CD8-positive, alpha-beta memory T cell (primary cell): Measurements from ENCODE around the gene DUT. TPM values are rescaled to one million over a fixed set of nuclear protein-coding genes. Genes with fewer than 3 reads are reported as not detected.

ENCODE experiments used
- CTCF ChIA-PET: fragments of 350-600 bp; sonication (Branson Sonifier 250); formaldehyde crosslinking; loops from one replicate; lab custom pipeline; 2021; ENCODE audit warnings: antibody characterized with exemption; lab: Charles Lee
- POLR2A ChIA-PET: fragments of 350-600 bp; sonication (Branson Sonifier 250); formaldehyde crosslinking; loops from one replicate; lab custom pipeline; 2021; ENCODE audit warnings: antibody characterized with exemption; lab: Charles Lee
- DNase-seq, 5 donors: peaks; one replicate each; pipeline versions ENCODE4 v3.0.0 to v3.0.0-alpha.2; 2020 to 2022; ENCODE audit warnings: mixed read lengths in 1 of 5
- H3K27ac ChIP-seq: one replicate; pipeline ENCODE4 v1.7.0; 2013; ENCODE audit warnings: low read depth, mild to moderate bottlenecking, low read length, moderate library complexity
- H3K27me3 ChIP-seq: 2 replicates; pipeline ENCODE4 v1.7.0; 2013; ENCODE audit warnings: low read length, mild to moderate bottlenecking; ENCODE audit not compliant: insufficient read depth, poor library complexity, severe bottlenecking
- H3K36me3 ChIP-seq: 2 replicates; pipeline ENCODE4 v1.7.0; 2013; ENCODE audit warnings: mild to moderate bottlenecking, low read length, moderate library complexity; ENCODE audit not compliant: insufficient read depth
- H3K4me1 ChIP-seq: 2 replicates; pipeline ENCODE4 v1.7.0; 2013; ENCODE audit warnings: mild to moderate bottlenecking, low read length, moderate library complexity; ENCODE audit not compliant: insufficient read depth
- H3K4me3 ChIP-seq: 2 replicates; pipeline ENCODE4 v1.7.0; 2013; ENCODE audit warnings: mild to moderate bottlenecking, low read length
- H3K9me3 ChIP-seq: 2 replicates; pipeline ENCODE4 v1.7.0; 2013; ENCODE audit warnings: mild to moderate bottlenecking, low read length
- H3K27ac Mint-ChIP-seq, 8 donors: one replicate each; pipeline ENCODE4 v1.8.0; 2020 to 2021; ENCODE audit warnings: mixed read lengths in 8 of 8, mild to moderate bottlenecking in 6 of 8, inconsistent platforms in 3 of 8, moderate library complexity in 3 of 8
- H3K27me3 Mint-ChIP-seq, 2 donors: one replicate each; pipeline ENCODE4 v1.8.0; 2020 to 2021; ENCODE audit warnings: mixed read lengths in 2 of 2, mild to moderate bottlenecking in 1 of 2, moderate library complexity in 1 of 2
- H3K36me3 Mint-ChIP-seq, 3 donors: one replicate each; pipeline ENCODE4 v1.8.0; 2020 to 2021; ENCODE audit warnings: mixed read lengths in 3 of 3, inconsistent platforms in 1 of 3, mild to moderate bottlenecking in 1 of 3
- H3K4me1 Mint-ChIP-seq, 3 donors: one replicate each; pipeline ENCODE4 v1.8.0; 2020 to 2021; ENCODE audit warnings: mixed read lengths in 3 of 3, inconsistent platforms in 1 of 3, mild to moderate bottlenecking in 1 of 3
- H3K4me3 Mint-ChIP-seq, 7 donors: one replicate each; pipeline ENCODE4 v1.8.0; 2020 to 2021; ENCODE audit warnings: mixed read lengths in 7 of 7, mild to moderate bottlenecking in 6 of 7, moderate library complexity in 4 of 7, inconsistent platforms in 2 of 7
- H3K9me3 Mint-ChIP-seq, 5 donors: one replicate each; pipeline ENCODE4 v1.8.0; 2020 to 2022; ENCODE audit warnings: mixed read lengths in 5 of 5, mild to moderate bottlenecking in 3 of 5, moderate library complexity in 2 of 5, inconsistent platforms in 1 of 5
- polyA plus RNA-seq: library from polyadenylated mRNA; unstranded; fragments of 300-500 nt; fragmentation: Illumina TruSeq; gene quantifications from one replicate; pipeline ENCODE4 v1.2.3, GENCODE V29; 2021
- total RNA-seq, 2 experiments: library from RNA; stranded (reverse); gene quantifications; one replicate each; pipeline ENCODE4 v1.2.3, GENCODE V29; 2021

Gene DUT
- total and polyA plus RNA-seq, 3 experiments from 2014 or later, result 136 to 413 (median 397) TPM

- no peaks in the 10 kb centered on the region for H3K9me3 ChIP-seq
- POLR2A ChIA-PET, result no interaction called here
- H3K27me3 ChIP-seq, result no peaks in the 10 kb centered on the region
- no peak overlapping the region for H3K27ac ChIP-seq
- no peaks in the 10 kb centered on the region for H3K9me3 Mint-ChIP-seq
- no peaks in the 10 kb centered on the region for H3K36me3 Mint-ChIP-seq
- no peak for DNase-seq
- no peak overlapping the region for H3K4me3 ChIP-seq
- CTCF ChIA-PET, result interaction anchor here (1.0 kb wide), 1 partner anchor 11 kb away, joined by 3 read pairs; no protein-coding TSS in a partner anchor
- H3K4me1 Mint-ChIP-seq, result no peaks in the 10 kb centered on the region
- no peaks in the 10 kb centered on the region for H3K4me1 ChIP-seq
- no peaks in the 10 kb centered on the region for H3K36me3 ChIP-seq
- H3K27ac Mint-ChIP-seq, result no peak overlapping the region
- H3K4me3 Mint-ChIP-seq, result no peak overlapping the region
- peaks cover 3 to 8% of the 10 kb centered on the region in 2 donors for H3K27me3 Mint-ChIP-seq
Measured at GRCh38 chr15:48297668-48298067, 33.6 kb upstream of the DUT start.

- H3K27me3 ChIP-seq, result no peaks in the 10 kb centered on the region
- no peak overlapping the region for H3K4me3 ChIP-seq
- H3K4me1 Mint-ChIP-seq, result no peaks in the 10 kb centered on the region
- H3K27ac ChIP-seq, result no peak overlapping the region
- H3K27me3 Mint-ChIP-seq, result peaks cover 3 to 8% of the 10 kb centered on the region in 2 donors
- H3K4me1 ChIP-seq, result no peaks in the 10 kb centered on the region
- no peaks in the 10 kb centered on the region for H3K9me3 ChIP-seq
- H3K4me3 Mint-ChIP-seq, result no peak overlapping the region
- ChIA-PET CTCF (interaction anchor here (1.2 kb wide), 1 partner anchor 8 kb away, joined by 3 read pairs; no protein-coding TSS in a partner anchor), POLR2A (no interaction called here)
- H3K27ac Mint-ChIP-seq, result no peak overlapping the region
- H3K36me3 ChIP-seq, result no peaks in the 10 kb centered on the region
- H3K9me3 Mint-ChIP-seq, result no peaks in the 10 kb centered on the region
- DNase-seq, result no peak
- H3K36me3 Mint-ChIP-seq, result no peaks in the 10 kb centered on the region
Measured at GRCh38 chr15:48298914-48299313, 32.3 kb upstream of the DUT start.

GRCh38 chr15:48300038-48300437 is 31.2 kb upstream of the DUT start:
- H3K9me3 ChIP-seq, result no peaks in the 10 kb centered on the region
- Mint-ChIP-seq H3K4me1 (no peaks in the 10 kb centered on the region), H3K4me3 (no peak overlapping the region), H3K9me3 (no peaks in the 10 kb centered on the region), H3K27ac (no peak overlapping the region), H3K36me3 (no peaks in the 10 kb centered on the region), H3K27me3 (peaks cover 2 to 7% of the 10 kb centered on the region in 2 donors)
- no peaks in the 10 kb centered on the region for H3K36me3 ChIP-seq
- ChIA-PET CTCF (interaction anchor here (1.2 kb wide), 1 partner anchor 9 kb away, joined by 3 read pairs; no protein-coding TSS in a partner anchor), POLR2A (interaction anchor here (0.7 kb wide), 1 partner anchor 1829 kb away, joined by 3 read pairs; no protein-coding TSS in a partner anchor)
- H3K4me3 ChIP-seq, result no peak overlapping the region
- DNase-seq, result no peak
- no peak overlapping the region for H3K27ac ChIP-seq
- H3K27me3 ChIP-seq, result no peaks in the 10 kb centered on the region
- H3K4me1 ChIP-seq, result no peaks in the 10 kb centered on the region

- Histone ChIP-seq H3K4me1 (no peaks in the 10 kb centered on the region), H3K36me3 (no peaks in the 10 kb centered on the region), H3K4me3 (no peak overlapping the region), H3K9me3 (no peaks in the 10 kb centered on the region), H3K27ac (no peak overlapping the region), H3K27me3 (no peaks in the 10 kb centered on the region)
- no peaks in the 10 kb centered on the region for H3K9me3 Mint-ChIP-seq
- no peaks in the 10 kb centered on the region for H3K36me3 Mint-ChIP-seq
- no peak overlapping the region for H3K4me3 Mint-ChIP-seq
- H3K27ac Mint-ChIP-seq, result no peak overlapping the region
- H3K4me1 Mint-ChIP-seq, result no peaks in the 10 kb centered on the region
- ChIA-PET POLR2A (no interaction called here), CTCF (no interaction called here)
- peaks cover 3 to 14% of the 10 kb centered on the region in 2 donors for H3K27me3 Mint-ChIP-seq
- DNase-seq, result no peak
Measured at GRCh38 chr15:48304398-48304797, 26.8 kb upstream of the DUT start.

GRCh38 chr15:48306639-48307038 is 24.6 kb upstream of the DUT start:
- Histone ChIP-seq H3K36me3 (no peaks in the 10 kb centered on the region), H3K27me3 (no peaks in the 10 kb centered on the region), H3K27ac (no peak overlapping the region), H3K9me3 (no peaks in the 10 kb centered on the region), H3K4me1 (no peaks in the 10 kb centered on the region), H3K4me3 (no peak overlapping the region)
- DNase-seq, result no peak
- H3K27me3 Mint-ChIP-seq, result peaks cover 2 to 14% of the 10 kb centered on the region in 2 donors
- H3K27ac Mint-ChIP-seq, result no peak overlapping the region
- no peaks in the 10 kb centered on the region for H3K36me3 Mint-ChIP-seq
- ChIA-PET CTCF (interaction anchor here (1.4 kb wide), 1 partner anchor 22 kb away, joined by 4 read pairs; no protein-coding TSS in a partner anchor), POLR2A (no interaction called here)
- no peaks in the 10 kb centered on the region for H3K4me1 Mint-ChIP-seq
- H3K9me3 Mint-ChIP-seq, result no peaks in the 10 kb centered on the region
- H3K4me3 Mint-ChIP-seq, result no peak overlapping the region

- Histone ChIP-seq H3K27ac (no peak overlapping the region), H3K4me1 (no peaks in the 10 kb centered on the region), H3K9me3 (no peaks in the 10 kb centered on the region), H3K4me3 (no peak overlapping the region), H3K27me3 (no peaks in the 10 kb centered on the region), H3K36me3 (no peaks in the 10 kb centered on the region)
- Mint-ChIP-seq H3K4me1 (no peaks in the 10 kb centered on the region), H3K4me3 (no peak overlapping the region), H3K36me3 (no peaks in the 10 kb centered on the region), H3K27me3 (peaks cover 2 to 14% of the 10 kb centered on the region in 2 donors), H3K9me3 (no peaks in the 10 kb centered on the region), H3K27ac (no peak overlapping the region)
- ChIA-PET POLR2A (no interaction called here), CTCF (interaction anchor here (1.4 kb wide), 1 partner anchor 23 kb away, joined by 4 read pairs; no protein-coding TSS in a partner anchor)
- no peak for DNase-seq
Measured at GRCh38 chr15:48307586-48307985, 23.6 kb upstream of the DUT start.

- H3K36me3 ChIP-seq, result no peaks in the 10 kb centered on the region
- Mint-ChIP-seq H3K4me1 (no peaks in the 10 kb centered on the region), H3K27me3 (peaks cover 2 to 15% of the 10 kb centered on the region in 2 donors), H3K4me3 (no peak overlapping the region), H3K36me3 (no peaks in the 10 kb centered on the region), H3K27ac (no peak overlapping the region), H3K9me3 (no peaks in the 10 kb centered on the region)
- no peaks in the 10 kb centered on the region for H3K4me1 ChIP-seq
- H3K27me3 ChIP-seq, result no peaks in the 10 kb centered on the region
- H3K27ac ChIP-seq, result no peak overlapping the region
- no peak for DNase-seq
- no peaks in the 10 kb centered on the region for H3K9me3 ChIP-seq
- H3K4me3 ChIP-seq, result no peak overlapping the region
- ChIA-PET POLR2A (no interaction called here), CTCF (no interaction called here)
Measured at GRCh38 chr15:48309740-48310139, 21.5 kb upstream of the DUT start.

GRCh38 chr15:48313216-48313615 is 18.0 kb upstream of the DUT start:
- no peaks in the 10 kb centered on the region for H3K4me1 Mint-ChIP-seq
- ChIA-PET CTCF (no interaction called here), POLR2A (no interaction called here)
- H3K36me3 ChIP-seq, result no peaks in the 10 kb centered on the region
- no peak overlapping the region for H3K27ac Mint-ChIP-seq
- H3K4me3 Mint-ChIP-seq, result no peak overlapping the region
- DNase-seq, result no peak
- H3K4me1 ChIP-seq, result no peaks in the 10 kb centered on the region
- no peaks in the 10 kb centered on the region for H3K9me3 Mint-ChIP-seq
- no peaks in the 10 kb centered on the region for H3K36me3 Mint-ChIP-seq
- H3K9me3 ChIP-seq, result no peaks in the 10 kb centered on the region
- no peak overlapping the region for H3K27ac ChIP-seq
- H3K27me3 Mint-ChIP-seq, result peaks cover 1 to 16% of the 10 kb centered on the region in 2 donors
- H3K4me3 ChIP-seq, result no peak overlapping the region
- H3K27me3 ChIP-seq, result no peaks in the 10 kb centered on the region
